H9 (cell line): ENCODE data around the gene SMAD3. TPM values are rescaled to one million over a fixed set of nuclear protein-coding genes. Genes with fewer than 3 reads are reported as not detected.
A peak's percentile ranks its signal among the peaks of the same experiment; 100 is the strongest.

Source experiments
- DNase-seq: peaks from one replicate; pipeline ENCODE4 v3.0.0-alpha.2; 2017
- H2AFZ ChIP-seq: one replicate; pipeline ENCODE4 v1.6.1; 2013; ENCODE audit warnings: mild to moderate bottlenecking, low read length, control low read depth, moderate library complexity
- H2AK5ac ChIP-seq: 2 replicates; pipeline ENCODE4 v1.6.1; 2013; ENCODE audit warnings: low read length, control low read depth, mixed read lengths; ENCODE audit not compliant: insufficient read length
- H2BK120ac ChIP-seq: one replicate; pipeline ENCODE4 v1.6.1; 2013; ENCODE audit warnings: low read depth, mild to moderate bottlenecking, low read length, control low read depth, inconsistent platforms; ENCODE audit not compliant: poor library complexity, severe bottlenecking
- H2BK12ac ChIP-seq: 2 replicates; pipeline ENCODE4 v1.6.1; 2013; ENCODE audit warnings: low read length, control low read depth, mixed read lengths, low read depth; ENCODE audit not compliant: insufficient read length
- H2BK15ac ChIP-seq: 2 replicates; pipeline ENCODE4 v1.6.1; 2013; ENCODE audit warnings: low read depth, low read length, control low read depth
- H2BK20ac ChIP-seq: one replicate; pipeline ENCODE4 v1.6.1; 2013; ENCODE audit warnings: low read depth, mild to moderate bottlenecking, low read length, control low read depth, inconsistent platforms; ENCODE audit not compliant: poor library complexity, severe bottlenecking
- H2BK5ac ChIP-seq: 2 replicates; pipeline ENCODE4 v1.6.1; 2013; ENCODE audit warnings: low read length, control low read depth, mixed read lengths; ENCODE audit not compliant: insufficient read length
- H3K14ac ChIP-seq: 2 replicates; pipeline ENCODE4 v1.6.1; 2013; ENCODE audit warnings: low read length, control low read depth; ENCODE audit not compliant: insufficient read depth
- H3K18ac ChIP-seq: 2 replicates; pipeline ENCODE4 v1.6.1; 2013; ENCODE audit warnings: low read depth, mild to moderate bottlenecking, mixed read lengths, low read length, control low read depth; ENCODE audit not compliant: insufficient read length
- H3K23ac ChIP-seq: 2 replicates; pipeline ENCODE4 v1.6.1; 2013; ENCODE audit warnings: low read length, control low read depth, mixed read lengths, low read depth; ENCODE audit not compliant: insufficient read length
- H3K23me2 ChIP-seq: 2 replicates; pipeline ENCODE4 v1.6.1; 2013; ENCODE audit warnings: low read depth, mild to moderate bottlenecking, mixed read lengths, low read length, control low read depth; ENCODE audit not compliant: insufficient read length, poor library complexity, severe bottlenecking
- H3K27ac ChIP-seq: 2 replicates; pipeline ENCODE4 v1.5.1; 2013; ENCODE audit warnings: low read length, control low read depth, mixed read lengths, low read depth; ENCODE audit not compliant: insufficient read length
- H3K27me3 ChIP-seq: 2 replicates; pipeline ENCODE4 v1.6.1; 2013; ENCODE audit warnings: low read length, control low read depth, inconsistent platforms; ENCODE audit not compliant: insufficient read depth
- H3K4ac ChIP-seq: 2 replicates; pipeline ENCODE4 v1.6.1; 2013; ENCODE audit warnings: low read depth, mild to moderate bottlenecking, control low read depth, inconsistent platforms, low read length, moderate library complexity
- H3K4me1 ChIP-seq: 2 replicates; pipeline ENCODE4 v1.6.1; 2013; ENCODE audit warnings: low read length, control low read depth, inconsistent platforms; ENCODE audit not compliant: insufficient read depth
- H3K4me2 ChIP-seq: 2 replicates; pipeline ENCODE4 v1.6.1; 2013; ENCODE audit warnings: low read length, control low read depth, mixed read lengths; ENCODE audit not compliant: insufficient read length, insufficient read depth
- H3K56ac ChIP-seq: 2 replicates; pipeline ENCODE4 v1.6.1; 2013; ENCODE audit warnings: low read depth, mild to moderate bottlenecking, mixed read lengths, low read length, control low read depth; ENCODE audit not compliant: insufficient read length
- H3K79me1 ChIP-seq: 2 replicates; pipeline ENCODE4 v1.6.1; 2013; ENCODE audit warnings: low read depth, mild to moderate bottlenecking, moderate library complexity, low read length, control low read depth, inconsistent platforms; ENCODE audit not compliant: insufficient read depth, poor library complexity, severe bottlenecking
- H3K79me2 ChIP-seq: 2 replicates; pipeline ENCODE4 v1.6.1; 2013; ENCODE audit warnings: low read length, control low read depth, inconsistent platforms; ENCODE audit not compliant: insufficient read depth
- H3K9ac ChIP-seq: 2 replicates; pipeline ENCODE4 v1.6.1; 2013; ENCODE audit warnings: low read length, control low read depth, mixed read lengths; ENCODE audit not compliant: insufficient read length; ENCODE audit errors: extremely low read depth
- H3K9me3 ChIP-seq: one replicate; pipeline ENCODE4 v1.6.1; 2013; ENCODE audit warnings: low read depth, low read length, inconsistent platforms; ENCODE audit not compliant: control insufficient read depth
- H3T11ph ChIP-seq: one replicate; pipeline ENCODE4 v1.6.1; 2013; ENCODE audit warnings: mild to moderate bottlenecking, low read length, control low read depth, inconsistent platforms
- H4K20me1 ChIP-seq: one replicate; pipeline ENCODE4 v1.6.1; 2013; ENCODE audit not compliant: control insufficient read depth, insufficient read length, insufficient read depth
- H4K5ac ChIP-seq: 2 replicates; pipeline ENCODE4 v1.6.1; 2013; ENCODE audit warnings: low read depth, mild to moderate bottlenecking, mixed read lengths, low read length, control low read depth; ENCODE audit not compliant: insufficient read length
- H4K8ac ChIP-seq: replicated peaks from 2 replicates; pipeline ENCODE4 v1.6.1; 2013; ENCODE audit warnings: low read length, control low read depth, mixed read lengths, low read depth; ENCODE audit not compliant: insufficient read length
- H4K91ac ChIP-seq: 2 replicates; pipeline ENCODE4 v1.6.1; 2013; ENCODE audit warnings: low read depth, mild to moderate bottlenecking, moderate library complexity, mixed read lengths, low read length, control low read depth; ENCODE audit not compliant: insufficient read length
- H3K27ac Mint-ChIP-seq, 3 experiments: 2 replicates in 2 of 3; 3 replicates in 1 of 3; pipeline ENCODE4 v1.8.0; 2020 to 2021; ENCODE audit warnings: mixed read lengths in 3 of 3, mild to moderate bottlenecking in 1 of 3, moderate library complexity in 1 of 3
- H3K27me3 Mint-ChIP-seq: 2 replicates; pipeline ENCODE4 v1.8.0; 2021; ENCODE audit warnings: low read depth, mild to moderate bottlenecking, moderate library complexity, mixed read lengths
- H3K36me3 Mint-ChIP-seq, 3 experiments: 2 replicates in 2 of 3; 3 replicates in 1 of 3; pipeline ENCODE4 v1.8.0; 2020 to 2021; ENCODE audit warnings: low read depth in 3 of 3, mixed read lengths in 3 of 3; ENCODE audit not compliant: insufficient read depth in 1 of 3
- H3K4me1 Mint-ChIP-seq, 2 experiments: 2 replicates each; pipeline ENCODE4 v1.8.0; 2020; ENCODE audit warnings: mixed read lengths in 2 of 2
- H3K4me3 Mint-ChIP-seq, 2 experiments: 2 replicates in 1 of 2; 3 replicates in 1 of 2; pipeline ENCODE4 v1.8.0; 2020 to 2021; ENCODE audit warnings: mild to moderate bottlenecking in 2 of 2, mixed read lengths in 2 of 2, moderate library complexity in 1 of 2
- H3K9me3 Mint-ChIP-seq, 2 experiments: 2 replicates in 1 of 2; 3 replicates in 1 of 2; pipeline ENCODE4 v1.8.0; 2020; ENCODE audit warnings: mild to moderate bottlenecking in 2 of 2, mixed read lengths in 2 of 2, moderate library complexity in 1 of 2
- WGBS: extraction: QIAGEN DNeasy Blood & Tissue Kit; methylation state at CpG from one replicate; pipeline ENCODE4 v1.1.7; 2013; ENCODE audit warnings: missing lambda C conversion rate, low lambda C conversion rate, mixed read lengths; ENCODE audit not compliant: insufficient read length; ENCODE audit errors: extremely low coverage; 5-methylcytosine and 5-hydroxymethylcytosine counted together
- total RNA-seq: library from RNA; stranded (reverse); gene quantifications from 2 replicates; pipeline ENCODE4 v1.2.1, GENCODE V29; 2021
- TF ChIP-seq, protein P1 (sequence below): fragments of 200-600 bp; sonication (generic); conservative IDR thresholded peaks from 3 replicates; pipeline ENCODE4 v1.8.0; 2021; ENCODE audit warnings: antibody characterized with exemption, mild to moderate bottlenecking

The SMAD3 gene
- total RNA-seq, 1 experiment from 2014 or later: 26.7 TPM

DNA sequence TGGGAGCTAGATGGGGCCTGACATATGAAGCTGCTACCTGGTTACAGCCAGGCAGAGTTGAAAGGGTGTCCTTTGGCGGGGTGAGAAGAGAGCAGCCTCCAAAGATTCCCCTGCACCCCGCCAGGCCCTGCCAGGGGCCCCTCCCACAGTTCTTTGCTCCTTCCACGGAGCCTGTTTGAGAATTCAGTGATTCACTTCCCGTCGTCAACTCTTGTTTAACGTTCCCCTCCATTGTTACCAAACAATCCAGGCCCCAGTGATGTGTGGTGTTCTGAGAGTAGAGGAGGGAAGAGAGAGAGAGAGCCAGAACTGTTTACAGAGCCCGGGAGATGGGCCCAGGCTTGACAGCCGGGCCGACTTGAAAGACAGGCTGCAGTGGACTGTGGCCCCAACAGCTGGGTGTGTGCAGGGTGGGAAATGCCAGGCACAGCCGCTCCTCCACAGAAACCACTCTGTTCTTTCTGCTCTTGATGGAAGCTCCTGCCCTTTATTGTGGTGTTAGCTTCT, 81.5 kb downstream of the SMAD3 start:
- Histone ChIP-seq H2BK15ac (no peak overlapping the region), H3K79me2 (no peaks in the 10 kb centered on the region), H3K23me2 (no peaks in the 10 kb centered on the region), H4K8ac (no peak overlapping the region), H3K79me1 (no peaks in the 10 kb centered on the region), H3K4me1 (peaks cover 34% of the 10 kb centered on the region; the same call in 1 of the 2 replicates), H3K4me2 (no peak overlapping the region), H3K27ac (no peak overlapping the region), H3K56ac (no peak overlapping the region), H3K9ac (no peak overlapping the region), H4K5ac (no peak overlapping the region), H2BK12ac (no peak overlapping the region), H3K4ac (no peak overlapping the region), H3K27me3 (no peaks in the 10 kb centered on the region), H2BK120ac (no peak overlapping the region), H3T11ph (no peak overlapping the region), H3K14ac (no peak overlapping the region), H2BK5ac (no peak overlapping the region), H4K20me1 (no peaks in the 10 kb centered on the region), H3K18ac (no peak overlapping the region), H3K23ac (no peak overlapping the region), H3K9me3 (no peaks in the 10 kb centered on the region), H4K91ac (no peak overlapping the region), H2AK5ac (no peak overlapping the region), H2BK20ac (no peak overlapping the region), H2AFZ (no peak overlapping the region)
- peak overlapping the region; percentile 73 to 82 (median 79); a peak in 6 of 7 replicates for H3K27ac Mint-ChIP-seq
- no peak for DNase-seq
- TF ChIP-seq, protein P1, sequence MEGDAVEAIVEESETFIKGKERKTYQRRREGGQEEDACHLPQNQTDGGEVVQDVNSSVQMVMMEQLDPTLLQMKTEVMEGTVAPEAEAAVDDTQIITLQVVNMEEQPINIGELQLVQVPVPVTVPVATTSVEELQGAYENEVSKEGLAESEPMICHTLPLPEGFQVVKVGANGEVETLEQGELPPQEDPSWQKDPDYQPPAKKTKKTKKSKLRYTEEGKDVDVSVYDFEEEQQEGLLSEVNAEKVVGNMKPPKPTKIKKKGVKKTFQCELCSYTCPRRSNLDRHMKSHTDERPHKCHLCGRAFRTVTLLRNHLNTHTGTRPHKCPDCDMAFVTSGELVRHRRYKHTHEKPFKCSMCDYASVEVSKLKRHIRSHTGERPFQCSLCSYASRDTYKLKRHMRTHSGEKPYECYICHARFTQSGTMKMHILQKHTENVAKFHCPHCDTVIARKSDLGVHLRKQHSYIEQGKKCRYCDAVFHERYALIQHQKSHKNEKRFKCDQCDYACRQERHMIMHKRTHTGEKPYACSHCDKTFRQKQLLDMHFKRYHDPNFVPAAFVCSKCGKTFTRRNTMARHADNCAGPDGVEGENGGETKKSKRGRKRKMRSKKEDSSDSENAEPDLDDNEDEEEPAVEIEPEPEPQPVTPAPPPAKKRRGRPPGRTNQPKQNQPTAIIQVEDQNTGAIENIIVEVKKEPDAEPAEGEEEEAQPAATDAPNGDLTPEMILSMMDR: no peak
- WGBS: no CpG with 5 or more reads among the region's 10 CpGs
- no peaks in the 10 kb centered on the region for H3K36me3 Mint-ChIP-seq
- no peaks in the 10 kb centered on the region for H3K9me3 Mint-ChIP-seq
- H3K4me1 Mint-ChIP-seq: peaks cover 78 to 79% of the 10 kb centered on the region in 2 experiments
- peak overlapping the region in 1 of 2 experiments; percentile 8; a peak in 1 of 5 replicates for H3K4me3 Mint-ChIP-seq
- H3K27me3 Mint-ChIP-seq: no peaks in the 10 kb centered on the region
